Adrenal gland (tissue), 12 donors: ENCODE data around the gene NCKAP5. TPM values are rescaled to one million over a fixed set of nuclear protein-coding genes. Genes with fewer than 3 reads are reported as not detected.

Source experiments
- DNase-seq, 7 donors: peaks; one replicate each; pipeline ENCODE4 v3.0.0-alpha.2; 2019 to 2020
- H3K27ac ChIP-seq, 5 donors: fragments of 200-600 bp; sonication (generic) in 4 of 5; 1 replicate in 3 of 5; 2 replicates in 2 of 5; pipeline versions ENCODE4 v1.5.1 to v1.8.0; 2016 to 2020; ENCODE audit warnings: mild to moderate bottlenecking in 1 of 5
- H3K27me3 ChIP-seq: fragments of 200-600 bp; 2 replicates; pipeline ENCODE4 v1.8.0; 2021
- H3K36me3 ChIP-seq, 2 donors: fragments of 200-600 bp; replicated peaks in 1 of 2; 1 replicate in 1 of 2; 2 replicates in 1 of 2; pipeline versions ENCODE4 v1.5.1 to v1.8.0; 2018 to 2022
- H3K4me1 ChIP-seq, 2 donors: fragments of 200-600 bp; replicated peaks in 1 of 2; 1 replicate in 1 of 2; 2 replicates in 1 of 2; pipeline versions ENCODE4 v1.5.1 to v1.8.0; 2018 to 2021
- H3K4me3 ChIP-seq, 4 donors: fragments of 200-600 bp; sonication (generic) in 3 of 4; one replicate each; pipeline ENCODE4 v1.5.1; 2016 to 2018
- H3K9me3 ChIP-seq, 3 donors: fragments of 200-600 bp; sonication (generic) in 1 of 3; replicated peaks in 1 of 3; 1 replicate in 2 of 3; 2 replicates in 1 of 3; pipeline versions ENCODE4 v1.5.1 to v1.8.0; 2016 to 2021
- POLR2A ChIP-seq, 2 donors: fragments of 450-650 bp; IDR thresholded peaks; one replicate each; pipeline ENCODE4 v1.6.1; 2017; ENCODE audit warnings: antibody characterized with exemption in 2 of 2, mild to moderate bottlenecking in 2 of 2, moderate library complexity in 1 of 2
- WGBS, 4 donors: extraction: QIAGEN DNeasy Blood & Tissue Kit in 2 of 4; methylation state at CpG; one replicate each; pipeline versions ENCODE4 v1.1.5 to v1.1.7; 2013 to 2017; 5-methylcytosine and 5-hydroxymethylcytosine counted together
- intact Hi-C, 2 donors: fragments of 100-400 bp; cut with DNase I; formaldehyde crosslinking; loops; one replicate each; pipeline versions ENCODE4 v1.14.1 to v1.15.0; 2022 to 2023
- polyA plus RNA-seq, 3 donors: library from polyadenylated mRNA; stranded (reverse); fragments of 200-250 nt in 2 of 3; fragments of 350-450 nt in 1 of 3; fragmentation: Illumina TruSeq in 1 of 3; extraction: RNeasy Lipid Tissue Mini Kit (QIAGEN cat#74804) in 1 of 3; gene quantifications; one replicate each; pipeline ENCODE4 v1.2.3, GENCODE V29; 2013 to 2014
- total RNA-seq, 9 donors: library from RNA; depleted of rRNA in 4 of 9; stranded (reverse); fragments of >200 nt in 4 of 9; fragments of 120-200 nt in 1 of 9; fragmentation: NEBNext Ultra II Directional in 1 of 9; extraction: Animal tissue kit (Norgen Biotek cat#: 25700) in 1 of 9; gene quantifications; one replicate each; pipeline versions ENCODE4 v1.1.0 to v1.2.4, GENCODE V29; 2013 to 2023
- TF ChIP-seq, protein P1 (sequence below), 6 experiments: fragments of 450-650 bp in 4 of 6; fragments of 200-600 bp in 2 of 6; sonication (generic) in 1 of 6; IDR thresholded peaks; 1 replicate in 5 of 6; 2 replicates in 1 of 6; pipeline versions ENCODE4 v1.5.1 to v1.8.0; 2016 to 2021; ENCODE audit warnings: antibody characterized with exemption in 6 of 6, mild to moderate bottlenecking in 2 of 6, moderate library complexity in 1 of 6
- donor health status: healthy with polysubstance abuse.
- donor health status: Bipolar disorder and iron deficiency.
- donor health status: DM: yes; HTN: yes; CAD: no.
- donor health status: DM: no; HTN: no; CAD: no.
- donor health status: DM: no; HTN: no; CAD: no.
- donor health status: DM: yes; HTN: yes; CAD: no.

The NCKAP5 gene
- total and polyA plus RNA-seq, 12 donors, result 0.06 to 3.1 (median 1.1) TPM

- intact Hi-C loops, result no loop called here
Measured at GRCh38 chr2:132646540-132647108, 921.6 kb downstream of the NCKAP5 start.

GRCh38 chr2:132645722-132646539, 922.3 kb downstream of the NCKAP5 start:
- intact Hi-C loops, result no loop called here

More at GRCh38 chr2:132646540-132647108, 921.6 kb downstream of the NCKAP5 start:
- Histone ChIP-seq H3K4me1 (no peaks in the 10 kb centered on the region), H3K9me3 (no peaks in the 10 kb centered on the region), H3K27ac (no peak overlapping the region), H3K36me3 (no peaks in the 10 kb centered on the region), H3K4me3 (no peak overlapping the region), H3K27me3 (no peaks in the 10 kb centered on the region)
- TF ChIP-seq, protein P1, sequence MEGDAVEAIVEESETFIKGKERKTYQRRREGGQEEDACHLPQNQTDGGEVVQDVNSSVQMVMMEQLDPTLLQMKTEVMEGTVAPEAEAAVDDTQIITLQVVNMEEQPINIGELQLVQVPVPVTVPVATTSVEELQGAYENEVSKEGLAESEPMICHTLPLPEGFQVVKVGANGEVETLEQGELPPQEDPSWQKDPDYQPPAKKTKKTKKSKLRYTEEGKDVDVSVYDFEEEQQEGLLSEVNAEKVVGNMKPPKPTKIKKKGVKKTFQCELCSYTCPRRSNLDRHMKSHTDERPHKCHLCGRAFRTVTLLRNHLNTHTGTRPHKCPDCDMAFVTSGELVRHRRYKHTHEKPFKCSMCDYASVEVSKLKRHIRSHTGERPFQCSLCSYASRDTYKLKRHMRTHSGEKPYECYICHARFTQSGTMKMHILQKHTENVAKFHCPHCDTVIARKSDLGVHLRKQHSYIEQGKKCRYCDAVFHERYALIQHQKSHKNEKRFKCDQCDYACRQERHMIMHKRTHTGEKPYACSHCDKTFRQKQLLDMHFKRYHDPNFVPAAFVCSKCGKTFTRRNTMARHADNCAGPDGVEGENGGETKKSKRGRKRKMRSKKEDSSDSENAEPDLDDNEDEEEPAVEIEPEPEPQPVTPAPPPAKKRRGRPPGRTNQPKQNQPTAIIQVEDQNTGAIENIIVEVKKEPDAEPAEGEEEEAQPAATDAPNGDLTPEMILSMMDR (IDR thresholded peaks at IDR 0.05), result no peak
- no peak for TF ChIP-seq POLR2A (IDR thresholded peaks at IDR 0.05)
- 64 to 74% (median 70%) methylated on average over 8 of the region's 8 CpGs for WGBS, 4 donors
- peak in 1 of 7 donors; percentile 53 for DNase-seq

GRCh38 chr2:132645176-132645575, 923.1 kb downstream of the NCKAP5 start:
- Histone ChIP-seq H3K27ac (no peak overlapping the region), H3K36me3 (no peaks in the 10 kb centered on the region), H3K4me3 (no peak overlapping the region), H3K4me1 (no peaks in the 10 kb centered on the region), H3K9me3 (no peaks in the 10 kb centered on the region), H3K27me3 (no peaks in the 10 kb centered on the region)
- TF ChIP-seq, protein P1 (IDR thresholded peaks at IDR 0.05), result no peak
- no peak for TF ChIP-seq POLR2A (IDR thresholded peaks at IDR 0.05)
- WGBS, 4 donors, result 66 to 90% (median 76%) methylated on average over 35 of the region's 35 CpGs
- DNase-seq, result no peak
- intact Hi-C loops, result no loop called here

More at GRCh38 chr2:132645722-132646539, 922.3 kb downstream of the NCKAP5 start:
- Histone ChIP-seq H3K27ac (no peak overlapping the region), H3K36me3 (no peaks in the 10 kb centered on the region), H3K9me3 (no peaks in the 10 kb centered on the region), H3K27me3 (no peaks in the 10 kb centered on the region), H3K4me3 (no peak overlapping the region), H3K4me1 (no peaks in the 10 kb centered on the region)
- TF ChIP-seq POLR2A (IDR thresholded peaks at IDR 0.05), result no peak
- TF ChIP-seq, protein P1 (IDR thresholded peaks at IDR 0.05), result no peak
- 67 to 77% (median 72%) methylated on average over 16 to 18 of the region's 18 CpGs for WGBS, 4 donors
- peak in 2 of 7 donors; percentile 3 to 20 for DNase-seq

DNA sequence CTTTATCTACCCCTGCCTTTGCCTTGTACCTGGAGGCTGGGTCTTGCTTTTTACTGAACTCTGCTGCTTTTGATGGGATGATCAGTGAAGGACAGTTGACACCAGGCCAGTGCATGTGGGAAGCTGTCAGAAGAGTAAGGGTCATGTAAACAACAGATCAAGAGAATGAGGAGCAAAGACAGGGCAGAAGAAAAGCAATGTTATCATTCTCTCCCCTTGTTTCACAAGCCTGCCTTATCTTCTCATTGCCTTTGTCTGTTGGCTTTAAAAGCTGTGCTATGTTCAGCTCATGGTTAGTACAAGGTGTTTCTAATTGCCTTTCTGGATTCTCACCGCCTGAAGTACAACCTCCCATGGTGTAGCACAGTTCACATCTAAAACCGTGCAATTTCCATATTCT, 925.8 kb downstream of the NCKAP5 start:
- Histone ChIP-seq H3K4me3 (no peak overlapping the region), H3K36me3 (no peaks in the 10 kb centered on the region), H3K4me1 (no peaks in the 10 kb centered on the region), H3K27me3 (no peaks in the 10 kb centered on the region), H3K27ac (no peak overlapping the region), H3K9me3 (no peaks in the 10 kb centered on the region)
- intact Hi-C loops, result no loop called here
- TF ChIP-seq POLR2A (IDR thresholded peaks at IDR 0.05), result no peak
- TF ChIP-seq, protein P1 (IDR thresholded peaks at IDR 0.05), result no peak
- WGBS, 4 donors, result 64 to 86% (median 71%) methylated on average over 2 of the region's 2 CpGs
- DNase-seq, result no peak
